GM12878 (cell line): ENCODE results near the gene MACROD2. TPM values are rescaled to one million over a fixed set of nuclear protein-coding genes. Genes with fewer than 3 reads are reported as not detected.

ENCODE experiments used
- ATAC-seq: fragments of 200-7000 bp; cut with Tn5 transposase; 3 replicates; pipeline ENCODE4 v1.9.1; 2020; ENCODE audit warnings: mild to moderate bottlenecking, moderate library complexity
- BruUV-seq: library from RNA; stranded (reverse); fragments of 400-500 nt; replicated peaks from 2 replicates; lab custom pipeline; 2021; lab: Mats Ljungman, UMichigan
- CTCF ChIA-PET: fragments of 300-600 bp; sonication (Branson Sonifier 250); formaldehyde crosslinking; extraction: SDS; loops from one replicate; lab custom pipeline; 2021; ENCODE audit warnings: inconsistent platforms; lab: Yijun Ruan, JAX
- POLR2A ChIA-PET: fragments of 350-600 bp; formaldehyde crosslinking; extraction: SDS; loops from one replicate; lab custom pipeline; 2021; ENCODE audit warnings: inconsistent platforms; lab: Charles Lee
- RAD21 ChIA-PET: fragments of 300-600 bp; sonication (Branson Sonifier 250); formaldehyde crosslinking; loops from one replicate; lab custom pipeline; 2023; ENCODE audit warnings: antibody characterized with exemption; ENCODE audit not compliant: unreplicated experiment; lab: Charles Lee
- SMC1A ChIA-PET: fragments of 300-600 bp; sonication (Branson Sonifier 250); formaldehyde crosslinking; loops from one replicate; lab custom pipeline; 2023; ENCODE audit not compliant: unreplicated experiment, uncharacterized antibody; lab: Charles Lee
- DNase-seq: peaks from one replicate; pipeline ENCODE4 v3.0.0-alpha.2; 2011; ENCODE audit warnings: low read depth, low spot score
- FAIRE-seq: peaks from 3 replicates; lab custom pipeline; 2011; peaks lifted over from hg19 to GRCh38; lab: Jason Lieb, UNC
- H2AFZ ChIP-seq: 2 replicates; pipeline ENCODE4 v1.6.0; 2011; ENCODE audit warnings: low read depth, low read length, control low read depth; ENCODE audit not compliant: control insufficient read depth
- H3K27ac ChIP-seq: 2 replicates; pipeline ENCODE4 v1.5.1; 2011; ENCODE audit warnings: control low read depth; ENCODE audit not compliant: control insufficient read depth, insufficient read depth
- H3K27me3 ChIP-seq, 2 experiments: replicated peaks in 1 of 2; 2 replicates each; pipeline versions ENCODE4 v1.6.0 to v1.6.1; 2011; ENCODE audit warnings: low read length in 1 of 2; ENCODE audit not compliant: control insufficient read depth in 2 of 2, insufficient read depth in 2 of 2
- H3K36me3 ChIP-seq, 2 experiments: 2 replicates each; pipeline ENCODE4 v1.5.1; 2011; ENCODE audit warnings: low read length in 1 of 2; ENCODE audit not compliant: control insufficient read depth in 2 of 2, insufficient read depth in 2 of 2
- H3K4me1 ChIP-seq: 2 replicates; pipeline ENCODE4 v1.6.1; 2011; ENCODE audit warnings: mild to moderate bottlenecking, low read length, moderate library complexity, mixed read lengths; ENCODE audit not compliant: control insufficient read depth, insufficient read depth
- H3K4me2 ChIP-seq: 2 replicates; pipeline ENCODE4 v1.6.0; 2011; ENCODE audit warnings: control low read depth; ENCODE audit not compliant: control insufficient read depth, insufficient read depth
- H3K4me3 ChIP-seq: fragments of 200-600 bp; sonication (generic); 2 replicates; pipeline ENCODE4 v1.5.1; 2016
- H3K79me2 ChIP-seq: 2 replicates; pipeline ENCODE4 v1.6.0; 2011; ENCODE audit warnings: low read length; ENCODE audit not compliant: control insufficient read depth, insufficient read depth
- H3K9ac ChIP-seq: 2 replicates; pipeline ENCODE4 v1.8.0; 2011; ENCODE audit warnings: low read length, control low read depth, mixed read lengths; ENCODE audit not compliant: control insufficient read depth, insufficient read depth
- H3K9me3 ChIP-seq: replicated peaks from 3 replicates; pipeline ENCODE4 v1.5.1; 2011; ENCODE audit warnings: mild to moderate bottlenecking, low read length; ENCODE audit not compliant: control insufficient read depth, insufficient read depth
- H4K20me1 ChIP-seq: 2 replicates; pipeline ENCODE4 v1.6.0; 2011; ENCODE audit not compliant: control insufficient read depth, insufficient read depth
- BHLHE40 ChIP-seq, 2 experiments: fragments of 450-650 bp in 1 of 2; IDR thresholded peaks; 2 replicates each; pipeline ENCODE4 v1.6.1; 2011 to 2017; ENCODE audit warnings: low read depth in 2 of 2, borderline replicate concordance in 1 of 2, improper control_type of control experiment in 1 of 2, low read length in 1 of 2, mild to moderate bottlenecking in 1 of 2
- ETV6 ChIP-seq, 2 experiments: fragments of 450-650 bp in 1 of 2; IDR thresholded peaks in 1 of 2; conservative IDR thresholded peaks in 1 of 2; 2 replicates each; pipeline ENCODE4 v1.6.1; 2014; ENCODE audit warnings: antibody characterized with exemption in 1 of 2, borderline replicate concordance in 1 of 2, low read depth in 1 of 2, mild to moderate bottlenecking in 1 of 2, moderate library complexity in 1 of 2
- HDGF ChIP-seq: fragments of 450-650 bp; IDR thresholded peaks from 2 replicates; pipeline ENCODE4 v1.6.1; 2016; ENCODE audit warnings: antibody characterized with exemption
- JUND ChIP-seq: IDR thresholded peaks from 2 replicates; pipeline ENCODE4 v1.6.1; 2012; ENCODE audit warnings: low read depth, mild to moderate bottlenecking, low read length, improper control_type of control experiment, moderate library complexity
- POLR2A ChIP-seq: IDR thresholded peaks from 2 replicates; pipeline ENCODE4 v1.6.1; 2011; ENCODE audit warnings: low read depth, mild to moderate bottlenecking, low read length
- PRDM15 ChIP-seq: fragments of 450-650 bp; formaldehyde crosslinking; IDR thresholded peaks from 2 replicates; pipeline ENCODE4 v1.4.0; 2020; ENCODE audit warnings: mild to moderate bottlenecking, moderate library complexity
- RAD51 ChIP-seq: fragments of 450-650 bp; IDR thresholded peaks from 2 replicates; pipeline ENCODE4 v1.6.1; 2016; ENCODE audit warnings: moderate library complexity, mild to moderate bottlenecking, inconsistent platforms
- RBBP5 ChIP-seq: fragments of 200-600 bp; sonication (generic); conservative IDR thresholded peaks from 2 replicates; pipeline ENCODE4 v1.6.1; 2016
- SMAD5 ChIP-seq: IDR thresholded peaks from 2 replicates; pipeline ENCODE4 v1.6.1; 2016; ENCODE audit warnings: antibody characterized with exemption, low read depth
- SP1 ChIP-seq: IDR thresholded peaks from one replicate; pipeline ENCODE4 v1.6.1; 2011; ENCODE audit warnings: low read depth, low read length
- SPI1 ChIP-seq: IDR thresholded peaks from 2 replicates; pipeline ENCODE4 v1.6.1; 2011; ENCODE audit warnings: low read depth, mild to moderate bottlenecking, low read length, moderate library complexity, borderline replicate concordance; ENCODE audit not compliant: insufficient read depth
- SRF ChIP-seq, 2 experiments: IDR thresholded peaks; 2 replicates each; pipeline ENCODE4 v1.6.1; 2011; ENCODE audit warnings: low read depth in 2 of 2, low read length in 2 of 2, mild to moderate bottlenecking in 1 of 2, moderate library complexity in 1 of 2
- YY1 ChIP-seq: IDR thresholded peaks from 2 replicates; pipeline ENCODE4 v1.6.1; 2011; ENCODE audit warnings: low read depth, mild to moderate bottlenecking, low read length
- ZZZ3 ChIP-seq: IDR thresholded peaks from 2 replicates; pipeline ENCODE4 v1.6.1; 2011; ENCODE audit warnings: low read depth; ENCODE audit not compliant: control insufficient read depth, insufficient read length
- WGBS: methylation state at CpG from one replicate; pipeline ENCODE4 v1.1.6; 2016; ENCODE audit warnings: low lambda C conversion rate; ENCODE audit not compliant: insufficient replicate concordance, insufficient coverage; ENCODE audit errors: missing lambda C conversion rate; 5-methylcytosine and 5-hydroxymethylcytosine counted together
- in situ Hi-C: fragments of 300-500 bp; cut with MboI; formaldehyde crosslinking; loops from 9 replicates; pipeline ENCODE4 v1.14.3; 2018; ENCODE audit warnings: mixed read lengths
- intact Hi-C: fragments of 100-400 bp; cut with micrococcal nuclease; formaldehyde crosslinking; loops from one replicate; pipeline ENCODE4 v1.14.2; 2022; ENCODE audit not compliant: unreplicated experiment
- polyA plus RNA-seq, 11 experiments: library from polyadenylated mRNA; depleted of rRNA in 4 of 11; unstranded in 6 of 11; stranded (reverse) in 5 of 11; fragments of >200 nt; fragmentation: Nextera tagmentation in 4 of 11; fragmentation: Illumina TruSeq in 1 of 11; extraction: Ambion mirVana in 4 of 11; extraction: Trizol in 1 of 11; gene quantifications; 1 replicate in 1 of 11; 2 replicates in 10 of 11; pipeline versions ENCODE4 v1.2.1 to v1.2.3, GENCODE V29; 2011 to 2016; ENCODE audit warnings: inconsistent platforms in 2 of 11, missing spikeins in 2 of 11, low read depth in 1 of 11
- total RNA-seq, 4 experiments: library from RNA; depleted of rRNA in 3 of 4; stranded (reverse); fragments of >200 nt in 3 of 4; fragmentation: Illumina TruSeq in 1 of 4; extraction: Trizol in 1 of 4; gene quantifications; 2 replicates each; pipeline versions ENCODE4 v1.2.1 to v1.2.3, GENCODE V29; 2013 to 2021
- TF ChIP-seq, protein P1 (sequence below): fragments of 450-650 bp; formaldehyde crosslinking; IDR thresholded peaks from 2 replicates; pipeline ENCODE4 v1.5.0; 2022; ENCODE audit warnings: mild to moderate bottlenecking, missing genetic modification characterization
- TF ChIP-seq, protein P2 (sequence below): IDR thresholded peaks from 2 replicates; pipeline ENCODE4 v1.6.1; 2012; ENCODE audit warnings: low read length, inconsistent platforms

Gene MACROD2
- total and polyA plus RNA-seq, 10 of the 15 experiments (the other 5 are each of a cell fraction or from before 2014, with no cell fraction given): 1.1 to 21.5 (median 2.2) TPM

GRCh38 chr20:15991279-15991678 is 1996.0 kb downstream of the MACROD2 start (continued):
- TF ChIP-seq RBBP5 (no peak), SP1 (no peak), ETV6 (conservative IDR thresholded peaks at IDR 0.05 in 1 of 2, IDR thresholded peaks at IDR 0.05 in 1 of 2; ENCODE audit: borderline replicate concordance in 1 of 2, low read depth in 1 of 2) (no peak)

DNA sequence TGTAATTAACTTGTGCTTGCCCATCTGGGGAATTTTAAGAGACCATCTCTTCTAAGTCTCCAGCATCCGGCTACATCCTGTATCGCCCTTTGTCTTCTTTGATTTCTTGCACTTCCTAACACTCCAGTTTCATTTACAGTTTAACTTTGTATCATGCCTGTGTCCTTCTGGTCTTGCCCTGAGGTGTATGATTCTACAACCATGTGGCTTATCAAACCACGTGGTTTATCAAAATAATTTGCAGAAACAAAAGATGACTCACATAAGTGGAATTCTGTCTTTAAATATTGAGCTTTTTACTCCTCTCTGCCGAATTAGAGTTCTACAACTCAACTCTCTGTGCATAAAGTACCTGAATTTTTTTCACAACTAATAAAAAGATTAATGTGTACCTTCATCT is 1997.2 kb downstream of the MACROD2 start:
- WGBS: 58% methylated on average over 4 of the region's 4 CpGs
- TF ChIP-seq, protein P1, sequence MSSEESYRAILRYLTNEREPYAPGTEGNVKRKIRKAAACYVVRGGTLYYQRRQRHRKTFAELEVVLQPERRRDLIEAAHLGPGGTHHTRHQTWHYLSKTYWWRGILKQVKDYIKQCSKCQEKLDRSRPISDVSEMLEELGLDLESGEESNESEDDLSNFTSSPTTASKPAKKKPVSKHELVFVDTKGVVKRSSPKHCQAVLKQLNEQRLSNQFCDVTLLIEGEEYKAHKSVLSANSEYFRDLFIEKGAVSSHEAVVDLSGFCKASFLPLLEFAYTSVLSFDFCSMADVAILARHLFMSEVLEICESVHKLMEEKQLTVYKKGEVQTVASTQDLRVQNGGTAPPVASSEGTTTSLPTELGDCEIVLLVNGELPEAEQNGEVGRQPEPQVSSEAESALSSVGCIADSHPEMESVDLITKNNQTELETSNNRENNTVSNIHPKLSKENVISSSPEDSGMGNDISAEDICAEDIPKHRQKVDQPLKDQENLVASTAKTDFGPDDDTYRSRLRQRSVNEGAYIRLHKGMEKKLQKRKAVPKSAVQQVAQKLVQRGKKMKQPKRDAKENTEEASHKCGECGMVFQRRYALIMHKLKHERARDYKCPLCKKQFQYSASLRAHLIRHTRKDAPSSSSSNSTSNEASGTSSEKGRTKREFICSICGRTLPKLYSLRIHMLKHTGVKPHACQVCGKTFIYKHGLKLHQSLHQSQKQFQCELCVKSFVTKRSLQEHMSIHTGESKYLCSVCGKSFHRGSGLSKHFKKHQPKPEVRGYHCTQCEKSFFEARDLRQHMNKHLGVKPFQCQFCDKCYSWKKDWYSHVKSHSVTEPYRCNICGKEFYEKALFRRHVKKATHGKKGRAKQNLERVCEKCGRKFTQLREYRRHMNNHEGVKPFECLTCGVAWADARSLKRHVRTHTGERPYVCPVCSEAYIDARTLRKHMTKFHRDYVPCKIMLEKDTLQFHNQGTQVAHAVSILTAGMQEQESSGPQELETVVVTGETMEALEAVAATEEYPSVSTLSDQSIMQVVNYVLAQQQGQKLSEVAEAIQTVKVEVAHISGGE (CRISPR knock-in tag): no peak
- TF ChIP-seq POLR2A (no peak), HDGF (no peak), SRF (IDR thresholded peaks at IDR 0.05; ENCODE audit: low read depth in 2 of 2, low read length in 2 of 2) (no peak), SMAD5 (no peak), ZZZ3 (no peak), PRDM15 (CRISPR knock-in tag) (no peak), YY1 (no peak), SPI1 (no peak), RAD51 (no peak), ETV6 (conservative IDR thresholded peaks at IDR 0.05 in 1 of 2, IDR thresholded peaks at IDR 0.05 in 1 of 2; ENCODE audit: borderline replicate concordance in 1 of 2, low read depth in 1 of 2) (no peak), JUND (no peak), BHLHE40 (IDR thresholded peaks at IDR 0.05; ENCODE audit: borderline replicate concordance in 1 of 2, low read depth in 2 of 2, low read length in 1 of 2) (no peak)
- TF ChIP-seq, protein P2, sequence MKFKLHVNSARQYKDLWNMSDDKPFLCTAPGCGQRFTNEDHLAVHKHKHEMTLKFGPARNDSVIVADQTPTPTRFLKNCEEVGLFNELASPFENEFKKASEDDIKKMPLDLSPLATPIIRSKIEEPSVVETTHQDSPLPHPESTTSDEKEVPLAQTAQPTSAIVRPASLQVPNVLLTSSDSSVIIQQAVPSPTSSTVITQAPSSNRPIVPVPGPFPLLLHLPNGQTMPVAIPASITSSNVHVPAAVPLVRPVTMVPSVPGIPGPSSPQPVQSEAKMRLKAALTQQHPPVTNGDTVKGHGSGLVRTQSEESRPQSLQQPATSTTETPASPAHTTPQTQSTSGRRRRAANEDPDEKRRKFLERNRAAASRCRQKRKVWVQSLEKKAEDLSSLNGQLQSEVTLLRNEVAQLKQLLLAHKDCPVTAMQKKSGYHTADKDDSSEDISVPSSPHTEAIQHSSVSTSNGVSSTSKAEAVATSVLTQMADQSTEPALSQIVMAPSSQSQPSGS: no peak

More for the DNA sequence above, 1997.2 kb downstream of the MACROD2 start:
- Histone ChIP-seq H3K4me3 (no peak overlapping the region), H3K36me3 (no peaks in the 10 kb centered on the region), H3K9me3 (peaks cover 3% of the 10 kb centered on the region; the same call in 2 of the 3 replicates), H4K20me1 (no peaks in the 10 kb centered on the region), H3K79me2 (no peaks in the 10 kb centered on the region), H3K27me3 (no peaks in the 10 kb centered on the region), H3K9ac (no peak overlapping the region), H3K27ac (no peak overlapping the region), H3K4me2 (no peak overlapping the region), H2AFZ (no peak overlapping the region), H3K4me1 (no peaks in the 10 kb centered on the region)
- BruUV-seq: no TSS peak
- ChIA-PET POLR2A (no interaction called here), RAD21 (no interaction called here), SMC1A (no interaction called here), CTCF (no interaction called here)
- ATAC-seq: no peak
- intact Hi-C loops (no loop called here), in situ Hi-C loops (no loop called here)
- FAIRE-seq: no peak
- DNase-seq: no peak
